ENCODE measurements around the gene NSD1.
"Not testable (repeated sequence)": the region's sequence is repeated elsewhere in the genome, so short reads cannot be mapped to it uniquely, and the experiment has no call there.

Gene NSD1

DNA sequence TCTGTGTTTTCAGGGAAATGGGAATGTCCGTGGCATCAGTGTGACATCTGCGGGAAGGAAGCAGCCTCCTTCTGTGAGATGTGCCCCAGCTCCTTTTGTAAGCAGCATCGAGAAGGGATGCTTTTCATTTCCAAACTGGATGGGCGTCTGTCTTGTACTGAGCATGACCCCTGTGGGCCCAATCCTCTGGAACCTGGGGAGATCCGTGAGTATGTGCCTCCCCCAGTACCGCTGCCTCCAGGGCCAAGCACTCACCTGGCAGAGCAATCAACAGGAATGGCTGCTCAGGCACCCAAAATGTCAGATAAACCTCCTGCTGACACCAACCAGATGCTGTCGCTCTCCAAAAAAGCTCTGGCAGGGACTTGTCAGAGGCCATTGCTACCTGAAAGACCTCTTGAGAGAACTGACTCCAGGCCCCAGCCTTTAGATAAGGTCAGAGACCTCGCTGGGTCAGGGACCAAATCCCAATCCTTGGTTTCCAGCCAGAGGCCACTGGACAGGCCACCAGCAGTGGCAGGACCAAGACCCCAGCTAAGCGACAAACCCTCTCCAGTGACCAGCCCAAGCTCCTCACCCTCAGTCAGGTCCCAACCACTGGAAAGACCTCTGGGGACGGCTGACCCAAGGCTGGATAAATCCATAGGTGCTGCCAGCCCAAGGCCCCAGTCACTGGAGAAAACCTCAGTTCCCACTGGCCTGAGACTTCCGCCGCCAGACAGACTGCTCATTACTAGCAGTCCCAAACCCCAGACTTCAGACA lies 160.4 kb downstream of the NSD1 start:
- no peak for DNase-seq

- no peak for DNase-seq
Measured at GRCh38 chr5:177294632-177295031, 161.1 kb downstream of the NSD1 start.

- no peak for DNase-seq
Measured at GRCh38 chr5:177295924-177296323, 162.4 kb downstream of the NSD1 start.

DNA sequence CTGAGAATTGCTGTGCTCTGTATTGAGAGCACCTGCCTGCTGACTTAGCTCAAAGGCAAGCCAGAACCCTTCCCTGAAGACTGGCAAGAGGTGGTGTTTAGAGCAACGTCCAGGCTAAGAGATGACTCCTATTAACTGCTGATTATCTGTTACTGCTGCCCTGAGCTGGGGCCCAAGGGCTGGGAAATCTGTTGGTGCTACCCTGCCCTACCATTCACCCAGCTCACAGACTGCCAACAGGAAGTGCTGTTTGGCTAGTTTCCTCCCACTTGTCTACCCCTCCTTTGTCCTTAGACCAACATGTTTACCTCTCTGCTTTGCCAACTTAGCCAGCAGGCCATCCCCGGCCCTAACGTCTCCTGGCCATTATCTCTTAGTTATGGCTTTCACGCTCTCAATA lies 163.0 kb downstream of the NSD1 start:
- DNase-seq, result peak; percentile 53

DNA sequence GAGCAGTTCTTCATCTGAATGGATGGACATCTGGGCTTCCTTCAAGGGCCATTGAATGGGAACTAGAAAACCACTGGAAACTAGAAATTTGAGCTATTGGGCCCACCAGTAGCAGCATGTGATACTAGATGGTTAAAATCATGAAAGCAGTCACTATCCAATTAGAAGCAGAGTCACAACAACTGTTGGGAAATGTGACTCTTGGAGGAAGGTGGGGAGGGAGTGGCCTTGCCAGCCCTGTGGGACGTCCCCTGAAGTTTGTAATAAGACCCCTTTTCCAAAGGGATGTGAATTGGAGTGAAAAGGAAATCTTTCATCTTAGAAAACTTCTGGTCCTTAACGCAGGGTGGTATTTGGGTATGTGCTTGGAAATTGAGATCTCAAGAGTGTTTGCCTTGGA lies 164.3 kb downstream of the NSD1 start:
- no peak for DNase-seq

DNA sequence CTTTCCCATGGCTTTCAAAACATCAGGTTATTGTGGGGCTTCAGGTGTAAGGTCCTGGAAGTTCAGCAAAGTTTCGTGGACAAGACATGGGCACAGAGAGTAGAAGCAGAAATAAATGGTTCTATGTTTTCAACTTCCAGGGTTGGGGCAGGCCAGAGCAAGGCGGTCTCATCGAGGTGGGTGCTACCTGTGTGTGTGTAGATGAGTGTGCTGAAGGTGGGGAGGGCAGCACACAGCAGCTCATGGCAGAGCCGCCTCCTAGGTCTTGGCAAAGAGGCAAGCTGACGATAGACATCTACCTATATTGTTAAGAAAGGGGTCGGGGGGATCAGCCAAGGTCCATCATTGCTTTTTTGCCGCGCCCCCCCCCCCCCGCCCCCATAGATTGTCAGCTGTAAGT lies 166.1 kb downstream of the NSD1 start:
- DNase-seq, result no peak

DNA sequence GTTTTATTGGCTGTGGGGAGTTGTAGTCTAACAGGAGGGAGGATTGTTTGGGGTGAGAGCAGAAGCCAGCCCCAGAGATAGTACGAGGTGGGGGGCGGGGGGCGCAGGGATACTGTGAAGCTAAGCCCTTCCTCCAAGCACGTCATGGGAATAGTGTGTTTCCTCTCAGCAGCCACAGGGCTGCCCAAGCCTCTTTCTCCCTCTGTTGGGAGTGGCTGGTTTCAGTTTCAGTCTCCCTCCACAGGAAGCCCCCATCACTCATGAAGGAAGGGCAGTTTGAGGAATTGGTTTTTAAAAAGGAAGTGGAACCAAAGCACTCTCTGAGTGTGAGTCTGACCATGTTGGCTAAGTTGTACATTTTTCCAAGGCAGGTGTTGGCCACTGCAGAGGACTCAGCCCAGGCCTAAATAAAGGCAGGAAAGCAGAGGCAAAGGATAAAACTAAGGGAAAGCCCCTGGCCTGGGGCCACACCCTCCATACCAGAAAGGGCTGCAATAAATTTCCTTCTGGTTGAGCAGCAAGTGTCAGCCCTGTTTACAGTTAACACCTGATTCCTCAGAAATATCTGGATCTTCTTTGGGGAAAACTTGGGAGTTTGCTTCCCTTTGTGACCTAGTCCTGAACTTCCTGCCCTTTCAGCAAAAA lies 166.8 kb downstream of the NSD1 start:
- DNase-seq, result no peak

DNA sequence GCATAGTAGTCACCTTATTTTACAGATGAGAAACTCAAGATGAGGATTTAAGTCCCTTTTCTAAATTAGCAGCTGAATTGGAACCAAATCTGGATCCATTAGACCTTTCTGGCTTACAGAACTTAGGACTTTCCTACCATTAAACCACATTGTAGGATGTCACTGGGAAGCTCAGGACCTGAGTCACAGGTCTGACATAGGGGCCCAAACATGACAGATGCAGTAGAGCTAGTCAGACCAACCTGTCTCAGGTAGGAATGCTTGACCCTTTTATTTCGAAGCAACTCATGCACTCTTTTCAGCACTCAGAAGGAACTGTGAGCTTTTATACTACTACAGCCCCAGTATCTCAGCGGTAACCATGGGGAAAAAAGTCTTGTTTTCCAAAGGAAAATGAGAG lies 167.4 kb downstream of the NSD1 start:
- DNase-seq, result no peak

GRCh38 chr5:177301503-177302165 lies 168.1 kb downstream of the NSD1 start:
- peak; percentile 86 for DNase-seq

GRCh38 chr5:177302354-177303110 lies 169.0 kb downstream of the NSD1 start:
- no peak for DNase-seq

GRCh38 chr5:177303121-177303924 lies 169.8 kb downstream of the NSD1 start, which contains the start of the genes PRELID1 and RAB24:
Gene PRELID1 (plus strand): TSS chr5:177303799. CDS start chr5:177303986, 187 bp downstream.
Gene RAB24 (minus strand): TSS chr5:177303719. CDS start chr5:177303288, 431 bp downstream.
- DNase-seq, result peak; percentile 8

- DNase-seq, result no peak
Measured at GRCh38 chr5:177303925-177304391, 170.4 kb downstream of the NSD1 start.

GRCh38 chr5:177304392-177305119 lies 171.0 kb downstream of the NSD1 start:
- DNase-seq, result no peak

GRCh38 chr5:177306103-177306640 lies 172.6 kb downstream of the NSD1 start:
- DNase-seq, result not testable (repeated sequence)

DNA sequence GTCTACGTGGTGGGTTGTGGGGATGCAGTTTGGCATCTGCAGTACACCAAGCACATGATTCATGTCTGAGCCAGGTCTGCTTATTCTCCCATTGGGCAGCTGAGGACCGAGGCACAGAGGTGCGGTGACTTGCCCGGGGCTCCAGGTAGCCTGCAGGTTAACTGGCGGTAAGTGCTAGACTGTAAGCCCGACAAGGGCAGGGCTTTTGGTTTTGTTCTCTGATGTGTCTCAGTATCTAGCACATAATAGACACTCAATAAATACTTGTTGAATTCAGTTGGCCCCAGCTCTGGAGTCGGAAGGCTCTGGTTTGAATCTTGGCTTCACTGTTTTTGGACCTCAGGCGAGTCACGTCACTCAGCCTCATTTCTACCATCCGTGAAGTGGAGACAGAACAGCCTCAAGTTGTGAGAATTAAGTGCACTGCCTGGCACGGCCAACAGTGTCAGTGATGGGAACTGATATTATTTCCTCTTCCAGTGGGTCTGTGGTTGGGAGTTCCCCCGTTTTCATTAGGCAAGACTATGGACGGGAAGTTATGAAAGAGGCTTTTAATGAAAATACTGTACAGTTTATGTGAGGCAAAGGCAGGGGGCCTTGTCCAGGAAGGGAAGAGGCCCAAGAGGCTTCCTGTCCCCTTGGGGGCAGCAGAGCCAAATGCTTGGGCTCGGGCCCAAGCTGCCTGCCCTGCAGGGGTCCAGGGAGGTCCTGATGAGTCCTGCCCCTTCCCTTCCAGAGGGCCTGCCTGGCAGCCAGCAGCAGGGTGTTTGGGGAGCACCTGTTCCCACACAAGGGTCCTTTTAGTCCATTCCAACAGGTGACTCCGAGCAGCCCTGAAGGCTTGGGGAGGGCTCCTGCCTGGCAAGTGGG lies 173.3 kb downstream of the NSD1 start:
- no peak for DNase-seq

GRCh38 chr5:177307544-177308363 lies 174.2 kb downstream of the NSD1 start:
- DNase-seq, result no peak

GRCh38 chr5:177308740-177309139 lies 175.2 kb downstream of the NSD1 start:
- DNase-seq, result no peak

DNA sequence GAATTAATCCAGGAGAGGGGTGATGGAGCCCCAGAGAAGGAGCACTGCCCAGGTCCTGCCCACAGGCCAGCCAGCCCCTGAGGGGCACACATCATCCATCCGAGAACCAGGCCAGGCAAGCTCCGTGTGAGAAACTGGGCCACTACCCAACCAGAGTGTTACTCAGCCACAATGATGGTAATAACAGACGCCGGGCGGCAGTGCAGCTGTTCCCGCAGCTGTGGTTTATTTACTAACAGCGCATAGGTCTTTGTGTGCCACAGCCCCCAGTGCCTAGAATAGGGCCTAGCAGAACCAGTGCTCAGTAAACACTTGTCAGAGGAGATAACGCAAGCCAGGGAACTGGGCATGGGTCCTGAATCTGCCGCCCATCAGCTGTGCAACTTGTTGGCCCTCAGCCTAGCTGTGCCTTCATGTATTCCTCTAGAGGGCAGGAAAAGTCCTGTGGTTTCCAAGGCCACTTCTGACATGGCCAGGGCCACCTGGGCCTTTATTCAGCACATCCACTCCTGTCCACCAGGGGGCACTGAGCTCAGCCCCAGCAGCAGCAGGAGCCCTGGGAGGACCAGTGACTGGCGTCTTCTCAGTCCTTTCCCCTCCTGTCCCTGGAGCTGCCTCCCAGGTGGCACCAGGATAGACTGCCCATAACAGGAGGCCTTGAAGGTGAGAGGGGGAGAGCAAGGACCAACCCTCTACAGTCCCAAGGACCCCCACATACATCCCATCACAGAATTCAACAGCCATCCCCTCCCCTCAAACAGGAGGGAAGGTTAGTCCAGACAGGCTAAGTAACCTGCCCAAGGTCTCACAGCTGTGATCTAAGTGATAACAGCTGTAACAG lies 176.0 kb downstream of the NSD1 start:
- no peak for DNase-seq
